Stimulated activated CD8-positive, alpha-beta memory T cell treated with anti-CD3 and anti-CD28 coated beads, Interleukin-15, amount 100 ng/mL, for 48 hours (primary cell): ENCODE data around the gene RSPH9.

Experiments
- DNase-seq, 2 donors: peaks; one replicate each; pipeline ENCODE4 v3.0.0-alpha.2; 2020; ENCODE audit warnings: low read depth in 2 of 2

RSPH9 gene

GRCh38 chr6:43668151-43669028, 23.6 kb downstream of the RSPH9 start:
- DNase-seq: peak; percentile 42 to 44

- no peak for DNase-seq
These were observed 24.4 kb downstream of the RSPH9 start for GRCh38 chr6:43669050-43669921.

GRCh38 chr6:43669922-43670622, 25.2 kb downstream of the RSPH9 start:
- peak in 1 of 2 donors; percentile 9 for DNase-seq

GRCh38 chr6:43670623-43670986, 25.8 kb downstream of the RSPH9 start:
- DNase-seq: no peak

GRCh38 chr6:43671011-43671800, 26.4 kb downstream of the RSPH9 start:
- DNase-seq: no peak

GRCh38 chr6:43671801-43672690, 27.2 kb downstream of the RSPH9 start:
- DNase-seq: no peak

- DNase-seq: no peak
These were observed 28.7 kb downstream of the RSPH9 start for GRCh38 chr6:43673444-43674084.

- DNase-seq: no peak
These were observed 29.5 kb downstream of the RSPH9 start for GRCh38 chr6:43674291-43674690.

GRCh38 chr6:43674921-43675320, 30.1 kb downstream of the RSPH9 start:
- DNase-seq: no peak

- DNase-seq: no peak
These were observed 32.2 kb downstream of the RSPH9 start for GRCh38 chr6:43676962-43677606.

GRCh38 chr6:43677759-43678158, 32.9 kb downstream of the RSPH9 start:
- DNase-seq: no peak

- no peak for DNase-seq
These were observed 33.5 kb downstream of the RSPH9 start for GRCh38 chr6:43678341-43678740.

- DNase-seq: no peak
These were observed 34.2 kb downstream of the RSPH9 start for GRCh38 chr6:43679057-43679456.

- DNase-seq: no peak
These were observed 35.7 kb downstream of the RSPH9 start for GRCh38 chr6:43680308-43681200.

- no peak for DNase-seq
These were observed 36.5 kb downstream of the RSPH9 start for GRCh38 chr6:43681303-43681702.

- DNase-seq: no peak
These were observed 38.0 kb downstream of the RSPH9 start for GRCh38 chr6:43682724-43683429.

- no peak for DNase-seq
These were observed 39.0 kb downstream of the RSPH9 start for GRCh38 chr6:43683708-43684455.
